ENCODE data around the gene DUSP2. TPM values are rescaled to one million over a fixed set of nuclear protein-coding genes. Genes with fewer than 3 reads are reported as not detected.
"Not testable (repeated sequence)": the region's sequence is repeated elsewhere in the genome, so short reads cannot be mapped to it uniquely, and the experiment has no call there.

The DUSP2 gene
- total RNA-seq, 1 experiment from 2014 or later, result 0.67 TPM

- DNase-seq, result peak; percentile 61 to 75
- no peaks in the 10 kb centered on the region for H3K9me3 ChIP-seq (replicated peaks)
- peaks cover 42% of the 10 kb centered on the region for H3K4me1 ChIP-seq
- no peaks in the 10 kb centered on the region for H3K36me3 ChIP-seq
- peak overlapping the region; percentile 91 for H3K27ac ChIP-seq
- H3K27me3 ChIP-seq, result no peaks in the 10 kb centered on the region
- peak overlapping the region; percentile 50 for H3K4me3 ChIP-seq
Observed at GRCh38 chr2:96146153-96146880, 1.1 kb upstream of the DUSP2 start.

- no peaks in the 10 kb centered on the region for H3K27me3 ChIP-seq
- peak overlapping the region; percentile 91 for H3K27ac ChIP-seq
- H3K4me3 ChIP-seq, result peak overlapping the region; percentile 50
- H3K4me1 ChIP-seq, result peaks cover 42% of the 10 kb centered on the region
- no peak for DNase-seq
- H3K9me3 ChIP-seq (replicated peaks), result no peaks in the 10 kb centered on the region
- no peaks in the 10 kb centered on the region for H3K36me3 ChIP-seq
Observed at GRCh38 chr2:96145848-96146152, 560 bp upstream of the DUSP2 start.

DNA sequence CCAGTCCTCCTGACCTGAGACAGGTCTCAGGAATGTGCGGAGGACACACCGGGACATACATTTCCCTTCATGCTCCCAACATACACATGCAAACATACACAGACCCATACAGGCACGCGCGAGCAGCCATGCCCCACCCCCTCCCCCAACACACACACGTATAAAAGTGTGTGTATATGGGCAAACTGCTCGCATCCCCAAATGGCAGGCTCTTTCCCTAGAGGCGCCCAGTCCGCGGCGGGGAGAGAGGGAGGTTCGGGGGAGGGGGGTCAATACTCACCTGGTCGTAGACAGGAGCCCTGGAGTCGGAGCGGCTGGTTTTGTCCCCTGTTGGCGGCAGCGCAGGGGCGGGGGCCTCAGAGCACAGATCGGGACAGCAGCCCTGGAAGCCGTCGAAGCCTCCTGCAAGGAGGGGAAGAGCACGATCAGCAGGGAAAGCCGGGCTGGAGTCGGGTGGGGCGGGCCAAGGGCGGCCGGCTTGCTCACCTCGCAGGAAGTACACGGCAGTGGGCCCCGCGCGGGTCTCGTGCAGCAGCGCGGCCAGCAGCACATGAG is 682 bp downstream of the DUSP2 start:
- H3K27me3 ChIP-seq, result no peaks in the 10 kb centered on the region

DNA sequence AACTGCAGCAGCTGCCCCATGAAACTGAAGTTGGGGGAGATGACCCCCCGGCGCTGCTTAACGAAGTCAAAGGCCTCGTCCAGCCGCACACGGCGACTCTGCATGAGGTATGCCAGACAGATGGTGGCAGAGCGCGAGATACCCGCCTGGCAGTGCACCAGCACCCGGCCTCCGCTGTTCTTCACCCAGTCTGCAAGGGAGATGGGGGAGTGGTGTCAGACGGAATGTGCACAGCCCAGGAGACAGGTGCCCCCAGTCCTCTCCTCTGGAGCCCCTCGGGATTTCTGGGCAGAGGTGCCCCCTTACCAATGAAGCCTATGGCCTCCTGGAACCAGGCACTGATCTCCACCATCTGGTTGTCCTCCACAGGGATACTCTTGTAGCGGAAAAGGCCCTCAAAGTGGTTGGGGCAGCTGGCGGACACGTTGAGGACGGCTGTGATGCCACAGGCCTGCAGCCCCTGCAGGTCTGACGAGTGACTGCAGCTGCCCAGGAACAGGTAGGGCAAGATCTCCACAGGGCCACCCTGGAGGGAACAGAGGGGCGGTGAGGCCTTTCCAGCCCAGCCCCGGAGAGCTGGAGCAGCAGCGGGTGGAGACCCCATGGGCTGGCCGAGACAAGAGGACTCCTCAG is 1.3 kb downstream of the DUSP2 start:
- Histone ChIP-seq H3K27me3 (no peaks in the 10 kb centered on the region), H3K4me3 (no peak overlapping the region), H3K4me1 (peaks cover 31% of the 10 kb centered on the region)

More for the DNA sequence above, 682 bp downstream of the DUSP2 start:
- Histone ChIP-seq H3K9me3 (replicated peaks) (no peaks in the 10 kb centered on the region), H3K4me1 (peaks cover 37% of the 10 kb centered on the region), H3K27ac (no peak overlapping the region), H3K36me3 (no peaks in the 10 kb centered on the region), H3K4me3 (no peak overlapping the region)
- DNase-seq, result no peak

GRCh38 chr2:96143231-96143847 is 1.9 kb downstream of the DUSP2 start:
- Histone ChIP-seq H3K36me3 (no peaks in the 10 kb centered on the region), H3K4me3 (no peak overlapping the region), H3K4me1 (peaks cover 26% of the 10 kb centered on the region), H3K27me3 (no peaks in the 10 kb centered on the region), H3K9me3 (replicated peaks) (no peaks in the 10 kb centered on the region), H3K27ac (no peak overlapping the region)
- DNase-seq, result no peak

More for the DNA sequence above, 1.3 kb downstream of the DUSP2 start:
- DNase-seq, result no peak
- Histone ChIP-seq H3K9me3 (replicated peaks) (no peaks in the 10 kb centered on the region), H3K27ac (no peak overlapping the region), H3K36me3 (no peaks in the 10 kb centered on the region)

DNA sequence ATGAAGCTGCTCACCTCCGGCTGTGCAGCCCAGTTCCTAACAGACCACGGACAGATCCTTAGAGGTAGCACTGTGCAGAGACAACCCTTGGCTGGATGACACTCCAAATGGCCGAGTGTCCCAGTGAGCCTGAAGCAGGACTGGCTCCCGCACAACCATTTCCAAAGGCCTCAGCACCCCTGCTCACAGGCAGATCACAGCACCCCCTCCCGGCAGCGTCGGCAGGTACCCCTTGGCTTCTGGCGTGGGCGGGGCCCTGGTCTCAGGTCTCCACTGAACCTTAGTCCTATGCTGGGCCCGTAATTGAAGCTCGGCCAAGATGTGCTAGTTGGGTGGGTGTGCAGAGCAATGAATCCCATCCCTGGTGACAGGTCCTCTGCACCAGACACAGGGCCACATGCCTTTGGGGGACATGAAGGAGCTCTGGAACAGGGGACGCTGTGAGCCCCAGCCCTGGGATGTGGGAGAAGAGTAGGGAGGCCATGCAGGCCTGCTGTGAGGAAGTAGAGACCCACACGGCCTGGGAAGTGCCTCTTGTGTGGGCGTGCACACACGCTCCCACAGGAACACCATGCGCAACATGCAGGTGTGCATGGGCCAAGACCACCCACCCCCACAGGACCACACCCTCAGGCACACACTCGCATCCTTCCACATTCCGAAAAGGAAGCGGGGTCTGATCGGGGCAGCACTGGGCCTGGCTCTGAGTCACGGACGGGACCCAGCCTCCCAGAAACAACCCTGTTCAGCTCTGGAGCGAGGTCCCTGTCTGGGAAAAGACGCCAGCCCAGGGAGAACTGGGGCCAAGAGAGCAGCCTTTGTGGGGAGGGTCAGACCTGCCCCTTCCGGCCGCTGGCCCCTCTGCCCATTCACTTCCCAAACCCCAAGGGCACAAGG is 2.8 kb downstream of the DUSP2 start:
- no peak for DNase-seq
- H3K4me3 ChIP-seq, result no peak overlapping the region
- H3K9me3 ChIP-seq (replicated peaks), result no peaks in the 10 kb centered on the region
- H3K4me1 ChIP-seq, result peaks cover 18% of the 10 kb centered on the region
- H3K27me3 ChIP-seq, result no peaks in the 10 kb centered on the region
- no peaks in the 10 kb centered on the region for H3K36me3 ChIP-seq
- no peak overlapping the region for H3K27ac ChIP-seq

DNA sequence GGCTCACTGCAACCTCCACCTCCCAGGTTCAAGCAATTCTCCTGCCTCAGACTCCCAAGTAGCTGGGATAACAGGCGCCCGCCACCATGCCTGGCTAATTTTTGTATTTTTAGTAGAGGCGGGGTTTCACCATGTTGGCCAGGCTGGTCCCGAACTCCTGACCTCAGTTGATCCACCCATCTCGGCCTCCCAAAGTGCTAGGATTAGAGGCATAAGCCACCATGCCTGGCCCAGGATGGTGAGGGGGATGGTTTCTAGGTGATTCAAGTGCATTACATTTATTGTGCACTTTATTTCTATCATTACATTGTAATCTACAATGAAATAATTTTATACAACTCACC is 3.6 kb downstream of the DUSP2 start:
- H3K9me3 ChIP-seq (replicated peaks); H3K36me3 ChIP-seq; H3K4me3 ChIP-seq; H3K27me3 ChIP-seq; H3K27ac ChIP-seq; DNase-seq: not testable (repeated sequence)
- H3K4me1 ChIP-seq, result peaks cover 11% of the 10 kb centered on the region; the same call in 1 of the 2 replicates

GRCh38 chr2:96140941-96141623 is 4.2 kb downstream of the DUSP2 start:
- no peak overlapping the region for H3K27ac ChIP-seq
- no peak overlapping the region for H3K4me3 ChIP-seq
- no peak for DNase-seq
- no peaks in the 10 kb centered on the region for H3K9me3 ChIP-seq (replicated peaks)
- no peaks in the 10 kb centered on the region for H3K27me3 ChIP-seq
- no peaks in the 10 kb centered on the region for H3K36me3 ChIP-seq
- peaks cover 11% of the 10 kb centered on the region; the same call in 1 of the 2 replicates for H3K4me1 ChIP-seq

- no peak for DNase-seq
- no peak overlapping the region for H3K4me3 ChIP-seq
- peaks cover 7% of the 10 kb centered on the region; the same call in 1 of the 2 replicates for H3K4me1 ChIP-seq
- H3K27me3 ChIP-seq, result no peaks in the 10 kb centered on the region; the same call in 1 of the 2 replicates
- H3K36me3 ChIP-seq, result no peaks in the 10 kb centered on the region
- no peaks in the 10 kb centered on the region for H3K9me3 ChIP-seq (replicated peaks)
- H3K27ac ChIP-seq, result no peak overlapping the region
Observed at GRCh38 chr2:96139181-96139758, 6.0 kb downstream of the DUSP2 start.

DNA sequence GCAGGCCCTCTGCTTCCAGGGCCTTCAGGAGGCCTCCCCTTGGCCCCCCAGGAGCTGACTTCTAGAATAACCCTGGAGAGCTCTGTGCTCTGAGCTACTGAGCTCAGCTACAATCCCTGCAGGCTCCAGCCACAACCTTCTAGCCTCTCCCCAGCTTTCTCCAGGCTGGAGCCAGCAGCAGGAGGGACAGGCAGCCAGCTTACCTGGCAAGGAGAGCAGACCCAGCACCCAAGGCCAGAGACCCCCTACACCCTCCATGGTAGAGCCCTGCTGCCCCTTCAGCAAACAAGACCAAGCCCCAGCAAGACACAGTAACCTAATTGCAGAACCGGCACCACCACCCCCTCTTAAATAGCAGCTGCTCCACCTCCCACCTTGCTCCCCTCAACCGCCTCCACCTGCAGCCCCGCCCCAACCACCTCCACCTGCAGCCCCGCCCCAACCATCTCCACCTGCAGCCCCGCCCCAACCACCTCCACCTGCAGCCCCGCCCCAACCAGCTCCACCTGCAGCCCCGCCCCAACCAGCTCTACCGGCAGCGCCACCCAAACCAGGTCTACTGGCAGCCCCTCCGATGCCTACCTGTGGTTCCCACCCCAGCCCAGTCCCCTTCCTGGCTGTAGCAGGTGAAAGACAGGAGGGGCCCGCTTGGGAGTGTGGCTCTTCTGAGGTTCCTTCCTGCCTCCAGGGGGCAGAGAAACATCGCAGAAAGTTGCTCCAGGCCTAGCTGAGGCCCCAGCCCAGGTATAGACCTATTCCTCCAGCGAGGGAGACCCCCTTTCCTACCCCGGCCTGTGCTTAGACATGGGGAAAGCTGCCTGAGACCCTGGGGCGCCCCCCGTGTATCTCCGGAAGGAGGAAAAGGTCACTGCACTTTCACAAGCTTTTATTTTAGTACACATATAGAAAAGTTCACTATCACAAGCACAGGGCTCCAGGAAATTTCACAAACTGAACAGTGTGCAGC is 6.8 kb downstream of the DUSP2 start, which contains the start of gene ASTL:
TSS of gene ASTL (minus strand) at position 324 of the 967 bp plus-strand sequence. CDS start at position 258, 66 bp downstream.
- Histone ChIP-seq H3K36me3 (no peaks in the 10 kb centered on the region), H3K4me3 (no peak within 1 kb of the TSS), H3K27ac (no peak within 1 kb of the TSS), H3K9me3 (replicated peaks) (no peaks in the 10 kb centered on the region), H3K4me1 (peaks cover 7% of the 10 kb centered on the region; the same call in 1 of the 2 replicates), H3K27me3 (no peaks in the 10 kb centered on the region; the same call in 1 of the 2 replicates)
- DNase-seq, result peak; percentile 42 to 58

- Histone ChIP-seq H3K9me3 (replicated peaks) (no peaks in the 10 kb centered on the region), H3K27ac (no peak overlapping the region), H3K27me3 (no peaks in the 10 kb centered on the region; the same call in 1 of the 2 replicates), H3K4me3 (no peak overlapping the region), H3K36me3 (no peaks in the 10 kb centered on the region), H3K4me1 (peaks cover 7% of the 10 kb centered on the region; the same call in 1 of the 2 replicates)
- DNase-seq, result no peak
Observed at GRCh38 chr2:96137321-96138178, 7.7 kb downstream of the DUSP2 start.

All from SJCRH30 (cell line).